ENCODE measurements around the gene ZDHHC19.

The ZDHHC19 gene

GRCh38 chr3:196222876-196223595 is 11.8 kb upstream of the ZDHHC19 start:
- TF ChIP-seq CTCF (IDR thresholded peaks at IDR 0.05), result no peak
- DNase-seq (ENCODE audit: low spot score), result no peak
- Histone ChIP-seq H3K4me3 (no peak overlapping the region), H3K27ac (no peak overlapping the region)

DNA sequence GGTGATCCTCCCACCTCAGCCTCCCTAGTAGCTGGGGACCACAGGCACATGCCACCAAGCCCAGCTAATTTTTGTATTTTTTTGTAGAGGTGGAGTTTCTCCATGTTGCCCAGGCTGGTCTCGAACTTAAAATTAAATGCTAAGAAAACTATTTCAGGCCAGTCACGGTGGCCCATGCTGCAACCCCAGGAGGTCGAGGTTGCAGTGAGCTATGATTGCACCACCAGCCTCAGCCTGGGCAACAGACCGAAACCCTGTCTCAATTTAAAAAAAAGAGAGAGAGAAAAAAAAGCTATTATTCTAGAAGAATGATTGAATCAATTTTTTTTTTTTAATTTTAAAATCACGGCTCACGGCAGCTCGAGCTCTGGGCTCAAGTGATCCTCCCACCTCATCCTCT is 9.8 kb upstream of the ZDHHC19 start:
- DNase-seq (ENCODE audit: low spot score), result no peak
- Histone ChIP-seq H3K27ac (no peak overlapping the region), H3K4me3 (no peak overlapping the region)
- no peak for TF ChIP-seq CTCF (IDR thresholded peaks at IDR 0.05)

DNA sequence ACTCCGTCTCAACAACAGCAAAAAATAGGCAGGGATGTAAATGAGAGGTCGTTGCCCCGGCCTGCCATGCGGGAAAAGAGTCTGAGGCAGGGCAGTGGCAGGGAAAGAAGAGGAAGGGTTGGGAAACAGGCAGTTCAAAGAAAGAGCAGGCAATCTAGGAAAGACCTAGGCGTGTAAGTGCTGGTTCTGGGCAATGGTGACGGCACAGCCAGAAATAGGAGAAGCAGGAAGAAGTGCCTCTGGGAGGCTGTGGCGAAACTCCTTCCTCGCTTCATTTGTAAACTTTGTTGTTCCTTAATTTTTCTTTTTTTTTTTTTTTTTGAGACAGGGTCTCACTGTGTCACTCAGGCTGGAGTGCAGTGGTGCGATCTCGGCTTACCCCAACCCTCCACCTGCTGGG is 9.4 kb upstream of the ZDHHC19 start:
- TF ChIP-seq CTCF (IDR thresholded peaks at IDR 0.05), result no peak

DNA sequence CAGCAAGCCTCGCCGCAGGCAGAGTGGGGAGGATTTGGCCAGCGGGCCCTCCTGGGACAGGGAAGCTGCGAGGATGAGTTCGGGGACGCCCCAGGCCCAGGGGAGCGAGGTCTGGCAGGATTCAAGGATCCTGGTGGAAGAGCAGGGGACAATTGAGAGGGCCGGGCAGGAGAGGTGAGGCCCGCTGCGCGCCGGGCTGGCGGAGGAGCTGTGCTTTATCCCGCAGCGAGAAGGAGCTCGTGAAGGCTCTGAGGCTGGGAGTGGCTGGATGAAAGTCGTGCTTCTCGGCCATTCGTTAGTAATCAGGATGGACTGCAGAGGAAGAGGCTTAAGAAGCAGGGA is 8.7 kb upstream of the ZDHHC19 start:
- no peak for TF ChIP-seq CTCF (IDR thresholded peaks at IDR 0.05)
- no peak overlapping the region for H3K4me3 ChIP-seq
- DNase-seq (ENCODE audit: low spot score), result no peak
- H3K27ac ChIP-seq, result peak overlapping the region in 1 of 2 donors; percentile 10

More for the DNA sequence above, 9.4 kb upstream of the ZDHHC19 start:
- H3K4me3 ChIP-seq, result no peak overlapping the region
- no peak for DNase-seq (ENCODE audit: low spot score)
- no peak overlapping the region for H3K27ac ChIP-seq

GRCh38 chr3:196219194-196219969 is 8.2 kb upstream of the ZDHHC19 start:
- TF ChIP-seq CTCF (IDR thresholded peaks at IDR 0.05), result no peak
- peak overlapping the region in 1 of 2 donors; percentile 10 for H3K27ac ChIP-seq
- no peak for DNase-seq (ENCODE audit: low spot score)
- H3K4me3 ChIP-seq, result peak overlapping the region; percentile 60

DNA sequence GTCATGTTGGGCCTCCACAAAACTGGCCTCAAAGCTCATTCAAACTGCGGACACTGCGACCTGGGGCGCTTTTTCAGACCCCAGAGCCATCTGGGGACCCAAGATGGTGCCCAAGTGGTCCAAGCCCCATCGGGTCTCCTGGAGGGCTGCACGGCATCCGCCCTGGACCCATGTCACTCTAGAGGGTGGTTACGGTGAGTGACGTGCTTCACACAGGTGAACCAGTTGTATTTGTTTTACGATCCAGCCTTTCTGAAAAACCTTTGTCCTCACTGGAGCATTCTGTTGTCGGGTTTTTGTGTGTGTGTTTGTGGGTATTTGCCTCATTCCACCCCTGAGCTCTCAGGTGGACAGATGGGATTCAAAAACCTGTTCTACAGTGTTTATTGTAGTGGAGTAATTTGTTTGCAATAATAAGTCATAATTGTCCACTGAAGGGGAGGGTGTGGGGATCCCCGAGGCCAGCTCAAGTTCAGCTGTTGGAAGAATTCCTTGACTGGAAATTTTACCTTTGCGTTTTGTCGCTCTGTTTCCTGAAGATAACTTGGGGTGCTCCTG is 7.0 kb upstream of the ZDHHC19 start:
- TF ChIP-seq CTCF (IDR thresholded peaks at IDR 0.05), result no peak
- no peak overlapping the region for H3K27ac ChIP-seq
- H3K4me3 ChIP-seq, result no peak overlapping the region
- no peak for DNase-seq (ENCODE audit: low spot score)
